NK-92 (cell line): Measurements from ENCODE around the gene PRDM2.

Source experiments
- DNase-seq: peaks from one replicate; lab custom pipeline; 2025; ENCODE audit not compliant: unreplicated experiment; lab: John Stamatoyannopoulos, UW

PRDM2 gene

DNA sequence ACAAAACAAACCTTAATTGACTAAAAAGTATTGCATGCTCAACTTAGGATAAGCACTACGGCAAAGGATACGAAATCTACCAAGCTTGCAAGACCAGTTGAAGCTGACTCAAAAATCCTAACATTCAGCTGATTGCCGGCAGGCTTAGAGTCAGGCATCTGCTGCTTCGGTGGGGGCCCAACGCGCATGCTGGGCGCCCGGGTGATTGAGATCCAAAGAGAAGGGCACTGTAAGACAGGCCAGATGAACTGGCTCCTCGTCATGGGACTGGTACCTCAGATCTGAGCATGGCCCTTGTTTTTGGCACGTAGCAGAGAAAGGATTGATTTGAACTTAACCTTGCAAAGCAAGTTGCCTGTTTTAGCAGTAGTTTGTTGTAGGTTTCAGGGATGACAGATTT is 86.6 kb downstream of the PRDM2 start:
- DNase-seq = no peak

DNA sequence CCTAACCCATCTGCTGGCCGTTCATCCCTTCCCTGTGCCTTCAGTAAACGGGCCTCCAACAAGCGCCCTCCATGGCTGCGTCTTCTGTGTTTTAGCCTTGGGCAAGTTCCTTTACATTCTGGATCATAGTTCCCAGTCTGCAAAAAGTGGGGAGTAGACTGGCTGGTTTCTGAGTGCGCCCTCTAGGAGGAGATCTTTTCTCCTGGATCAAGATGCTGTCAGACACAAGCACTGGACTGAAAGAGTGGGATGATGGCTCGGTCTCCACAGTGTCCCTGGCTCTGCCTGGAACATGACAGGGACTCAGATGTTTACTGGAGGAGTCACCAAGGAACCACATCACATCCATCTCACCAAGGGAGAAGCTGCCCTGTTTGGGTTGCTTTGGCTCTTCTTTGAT is 88.8 kb downstream of the PRDM2 start:
- no peak for DNase-seq

DNA sequence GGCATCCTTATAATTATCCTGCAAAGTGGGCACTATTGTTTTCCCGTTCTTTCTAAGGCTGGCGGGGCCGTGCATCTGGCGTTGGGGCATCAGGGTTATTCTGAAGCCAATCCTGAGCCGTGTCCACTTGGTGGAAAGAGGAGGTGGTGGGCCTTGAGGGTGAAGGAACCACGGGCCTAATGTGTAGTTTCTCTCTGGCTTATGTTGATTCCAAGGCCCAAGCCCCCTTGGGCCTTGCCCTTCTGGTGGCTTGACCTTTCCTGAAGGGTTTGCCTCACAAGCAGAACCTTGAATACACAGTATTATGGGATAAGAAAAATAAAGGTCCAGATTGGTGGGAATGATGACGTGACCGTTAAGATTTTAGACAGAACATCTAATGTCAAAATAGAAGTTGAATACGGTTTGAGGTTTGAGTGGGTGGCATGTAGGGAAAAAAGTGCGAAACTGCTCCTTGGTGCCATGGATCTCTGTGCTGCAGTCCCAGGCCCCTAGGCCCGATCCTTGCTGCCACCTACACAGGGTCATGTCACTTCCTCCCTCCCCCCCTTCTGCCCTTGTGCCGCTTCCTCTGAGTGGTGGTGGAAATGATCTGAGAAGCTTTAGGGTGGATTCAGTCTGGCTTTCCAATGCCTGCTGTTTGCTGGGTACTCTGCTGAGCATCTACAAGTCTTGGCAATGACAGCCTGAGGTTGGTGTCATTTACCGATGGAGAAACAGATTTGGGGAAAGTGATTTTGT is 90.5 kb downstream of the PRDM2 start:
- no peak for DNase-seq

DNA sequence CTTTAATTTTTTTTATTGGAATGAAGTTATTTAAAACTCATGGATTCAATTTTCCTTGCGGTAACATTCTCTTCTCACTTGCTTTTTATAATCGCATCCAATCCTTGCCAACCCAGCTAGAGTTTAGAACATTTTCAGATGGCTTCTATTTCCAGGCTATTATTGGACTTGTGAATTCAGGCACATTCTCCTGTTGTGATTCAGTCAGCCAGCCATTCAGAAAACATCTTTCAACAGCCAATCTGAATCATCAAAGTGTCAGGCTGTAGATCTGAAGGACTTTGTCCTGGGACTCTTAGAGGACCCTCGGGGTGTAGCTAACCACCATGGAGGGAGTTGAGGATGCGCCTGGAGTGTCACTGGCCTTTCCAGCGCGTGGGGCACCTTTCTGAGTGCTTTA is 92.4 kb downstream of the PRDM2 start:
- no peak for DNase-seq

DNA sequence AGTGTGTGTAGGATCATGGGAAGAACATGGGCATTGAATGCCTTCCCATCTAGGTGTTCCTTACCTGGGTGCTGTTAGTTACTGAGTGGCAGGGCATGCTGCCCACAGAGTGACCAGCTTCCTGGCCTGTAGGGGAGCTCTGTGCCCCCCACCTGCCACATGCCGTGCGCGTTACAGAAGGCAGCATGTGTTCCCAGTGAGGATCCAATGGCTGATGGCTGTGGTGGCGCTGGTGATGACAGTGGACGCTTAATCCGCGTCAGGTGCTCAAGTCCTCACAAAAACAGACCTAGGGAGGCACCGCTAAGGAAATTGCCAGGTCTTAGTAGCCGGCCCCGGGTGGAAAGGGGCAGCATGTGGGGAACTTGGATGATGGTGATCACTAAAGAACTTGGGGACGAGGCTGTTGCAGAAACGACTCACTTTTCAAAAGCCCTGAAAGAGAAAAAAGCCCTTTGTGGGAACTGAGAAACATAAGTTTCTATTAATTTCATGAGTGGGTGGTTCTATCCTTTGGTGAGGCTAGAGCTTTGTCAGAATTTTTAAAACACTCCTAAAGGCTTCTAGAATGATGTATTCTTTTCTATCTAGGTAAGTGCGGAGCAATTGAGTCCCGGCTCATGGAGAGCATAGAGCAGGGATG is 93.2 kb downstream of the PRDM2 start:
- no peak for DNase-seq

DNA sequence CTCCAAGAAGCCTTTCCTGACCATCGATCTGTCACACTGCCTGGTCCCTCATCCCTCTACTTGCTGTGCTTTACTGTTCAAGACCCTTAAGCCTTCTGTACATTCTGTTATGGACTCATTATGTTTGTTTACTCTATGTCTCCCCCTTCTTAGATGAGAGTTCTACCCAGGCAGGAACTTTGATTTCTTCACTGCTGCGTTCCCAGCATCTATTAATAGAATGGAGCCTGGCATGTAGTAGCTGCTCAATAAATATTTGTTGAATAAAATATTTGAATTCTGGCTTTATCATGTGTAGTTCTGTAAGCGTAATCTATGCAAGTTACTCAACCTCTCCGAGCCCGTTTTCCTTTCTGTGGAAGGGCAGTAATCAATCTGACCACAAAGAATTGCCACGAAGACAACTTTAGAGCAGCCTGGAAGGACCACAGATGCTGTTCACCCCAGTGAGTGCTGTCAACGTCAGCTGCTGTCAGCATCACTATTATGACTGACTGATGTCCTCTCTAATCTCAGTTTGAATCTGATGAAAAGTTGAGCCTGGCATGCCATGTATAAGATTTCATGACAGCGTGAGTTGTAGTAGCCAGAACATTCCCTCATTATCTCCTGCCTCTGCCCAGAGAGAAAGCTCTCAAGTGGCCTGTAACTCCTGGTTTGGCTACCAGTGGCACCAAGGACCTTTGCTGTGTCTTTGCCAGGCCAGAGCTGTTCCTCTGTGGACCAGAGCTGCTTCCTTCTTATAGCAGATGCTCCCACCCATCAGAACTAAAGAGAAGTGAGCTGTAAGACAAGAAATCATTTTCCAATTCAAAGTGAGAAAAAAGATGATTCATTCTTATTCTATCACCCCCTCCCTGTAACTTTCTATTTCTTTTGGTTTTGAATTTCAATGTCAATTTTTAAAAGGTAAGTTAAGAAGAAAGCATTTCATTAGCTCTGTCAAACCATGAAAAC is 94.5 kb downstream of the PRDM2 start:
- DNase-seq = no peak

DNA sequence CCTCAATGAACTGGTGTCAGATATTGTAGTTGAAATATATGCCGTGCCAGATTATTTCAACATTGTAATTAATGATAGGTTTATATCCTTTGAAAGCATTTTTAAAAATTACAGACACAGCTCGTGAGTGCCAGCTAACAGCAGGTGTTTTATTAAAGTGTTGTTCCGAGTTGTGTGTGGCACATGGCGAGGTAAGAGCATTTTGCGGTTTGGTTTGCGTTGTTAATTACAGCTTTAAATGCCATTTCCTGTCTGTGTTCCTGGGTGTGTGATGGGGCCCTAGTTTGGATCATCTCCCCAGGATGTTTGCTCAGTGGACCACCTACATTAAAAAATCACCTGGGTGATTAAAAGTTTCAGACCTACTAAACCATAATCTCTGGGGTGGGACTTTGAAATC is 97.4 kb downstream of the PRDM2 start:
- DNase-seq = no peak

DNA sequence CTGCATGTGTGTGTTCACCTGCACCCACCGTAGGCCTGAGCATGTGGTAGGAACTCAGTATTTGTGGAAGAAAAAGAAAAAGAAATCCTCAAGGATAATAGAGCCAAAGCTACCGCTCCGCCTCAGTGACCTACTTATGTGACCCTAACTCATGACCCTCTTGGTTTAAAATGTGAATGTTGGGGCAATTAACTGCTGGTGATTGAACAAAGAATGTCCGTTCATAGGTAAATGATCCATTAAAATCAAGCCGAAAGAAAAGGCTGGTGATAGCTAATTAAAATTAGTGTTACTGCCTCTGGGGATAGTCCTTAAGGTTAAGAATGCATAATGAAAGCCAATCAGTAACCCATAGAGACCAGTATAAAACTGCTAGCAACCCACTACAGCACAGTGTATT is 98.1 kb downstream of the PRDM2 start:
- no peak for DNase-seq

DNA sequence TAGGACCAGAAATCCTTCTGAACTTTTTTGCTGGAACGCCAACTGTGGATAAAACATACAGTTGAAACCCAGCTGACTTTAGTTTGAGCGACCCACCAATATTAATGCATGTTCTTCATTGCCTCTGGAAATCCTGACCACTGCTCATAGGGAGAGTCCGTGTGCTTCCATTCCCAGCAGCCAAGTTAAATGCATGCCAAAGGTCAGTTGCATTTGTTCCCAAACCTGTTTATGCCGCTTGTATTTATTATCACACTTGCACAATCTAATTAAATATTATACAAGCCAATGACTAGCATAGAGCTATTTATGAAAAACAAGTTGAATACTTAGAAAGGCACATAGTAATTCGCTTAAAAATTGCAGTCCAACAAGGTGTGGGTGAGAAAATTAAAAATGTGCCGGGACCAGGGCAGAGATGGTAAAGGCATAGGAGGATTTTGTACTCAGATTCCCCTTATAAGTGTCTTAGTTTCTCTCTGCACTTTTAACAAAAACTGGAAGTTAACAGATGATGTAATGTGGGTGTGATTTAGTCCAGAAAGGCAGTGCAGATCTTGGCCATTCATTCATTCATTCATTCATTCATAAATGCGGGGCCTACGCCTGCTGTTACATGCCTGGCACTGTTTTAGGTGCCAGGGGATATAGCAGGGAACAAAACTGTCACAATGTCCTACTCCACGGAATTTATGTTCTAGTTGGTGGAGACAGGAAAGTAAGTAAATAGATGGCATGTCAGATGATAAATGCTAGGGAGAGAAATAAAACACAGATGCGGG is 99.7 kb downstream of the PRDM2 start:
- no peak for DNase-seq

DNA sequence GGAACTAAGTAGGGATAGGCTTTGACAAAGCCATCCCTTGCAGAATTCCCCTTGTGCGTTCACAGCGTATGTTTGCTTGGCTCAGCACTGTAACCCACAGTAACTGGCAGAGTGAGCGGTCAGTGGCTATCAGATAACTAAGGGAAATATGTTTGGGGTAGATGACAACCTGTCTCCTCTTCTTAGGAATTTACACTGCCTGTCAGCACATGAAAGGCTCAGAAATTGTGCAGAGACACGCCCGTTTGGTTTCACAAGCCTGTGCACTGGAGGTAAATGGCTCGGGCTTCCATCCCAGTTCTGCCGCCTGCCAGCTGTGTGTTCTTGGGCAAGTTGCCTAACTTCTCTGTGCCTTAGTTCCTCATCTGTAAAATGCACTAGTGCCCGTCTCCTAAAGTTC is 101.2 kb downstream of the PRDM2 start:
- no peak for DNase-seq

DNA sequence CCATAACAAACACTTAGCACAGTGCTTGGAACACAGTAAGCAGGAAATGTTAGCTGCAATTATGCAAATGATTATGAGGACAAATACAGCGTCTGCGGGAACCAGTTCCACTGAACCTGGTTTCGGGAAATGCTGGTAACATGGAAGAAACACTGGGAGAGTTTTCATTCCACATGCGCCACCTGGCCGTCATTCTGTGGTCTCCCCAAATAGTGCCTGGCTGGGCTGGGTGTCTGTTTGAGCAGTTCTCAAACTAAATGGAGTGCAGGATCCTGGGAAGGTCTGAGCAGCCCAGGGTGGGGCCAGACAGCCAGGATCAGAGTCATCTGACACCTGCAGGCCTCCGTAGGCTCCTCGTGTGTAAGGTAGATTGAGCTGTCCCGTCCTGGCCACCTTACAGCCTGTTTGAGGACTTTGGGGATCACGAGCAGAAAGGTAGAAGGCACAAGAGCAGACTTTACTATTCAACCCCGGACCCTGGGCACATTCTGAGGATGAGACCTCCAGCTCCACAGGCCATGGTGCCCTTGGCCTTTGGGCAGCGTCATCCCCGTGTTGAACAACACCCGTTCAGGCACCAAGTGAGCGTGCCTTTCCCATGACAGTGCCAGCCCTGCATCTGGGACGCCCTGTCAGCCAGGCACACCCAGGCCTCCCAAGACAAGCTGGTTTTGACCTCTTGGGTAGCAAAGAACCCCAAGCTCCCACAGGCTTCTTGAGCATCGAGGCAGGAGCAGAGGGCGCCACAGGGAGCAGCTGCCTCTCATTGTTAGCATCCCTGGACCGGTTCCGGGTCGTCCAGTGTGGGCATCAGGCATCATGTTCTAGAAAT is 101.9 kb downstream of the PRDM2 start:
- no peak for DNase-seq

DNA sequence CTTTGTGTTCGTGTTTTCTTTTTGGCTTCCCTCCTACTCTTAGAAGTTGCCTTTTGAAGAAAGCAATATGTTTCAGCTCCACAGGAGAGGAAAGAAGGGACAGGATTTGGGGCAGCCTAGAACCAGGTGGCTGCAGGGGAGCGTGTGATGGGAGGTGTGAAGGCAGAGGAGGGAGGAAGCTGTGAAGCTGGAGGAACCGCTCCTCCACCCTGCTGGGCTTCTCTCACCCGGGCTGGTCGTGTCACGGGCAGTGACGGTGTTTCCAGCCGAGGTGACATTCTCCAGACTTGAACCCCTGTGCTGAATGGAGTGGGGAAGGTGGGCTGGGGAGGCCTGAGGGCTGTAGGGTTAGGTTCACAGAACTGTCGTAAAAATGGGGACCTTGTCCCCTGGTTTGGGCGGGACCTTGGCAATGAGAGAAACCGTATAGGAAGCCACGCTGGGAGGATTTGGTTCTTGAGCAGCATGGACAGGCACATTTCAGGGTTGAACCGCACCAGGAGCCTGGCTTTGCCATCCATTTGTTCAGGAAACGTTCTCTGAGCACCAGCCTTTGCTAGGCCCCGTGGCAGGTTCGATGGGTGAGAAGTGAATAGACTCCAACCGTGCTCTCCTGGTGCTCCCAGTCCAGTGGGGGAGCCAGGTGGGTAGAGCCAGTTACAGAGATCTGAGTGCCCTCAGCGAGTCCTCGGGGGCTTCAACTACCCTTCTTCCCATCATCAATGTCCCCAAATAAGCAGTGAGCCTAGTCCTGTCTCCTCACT is 103.0 kb downstream of the PRDM2 start:
- DNase-seq = no peak

DNA sequence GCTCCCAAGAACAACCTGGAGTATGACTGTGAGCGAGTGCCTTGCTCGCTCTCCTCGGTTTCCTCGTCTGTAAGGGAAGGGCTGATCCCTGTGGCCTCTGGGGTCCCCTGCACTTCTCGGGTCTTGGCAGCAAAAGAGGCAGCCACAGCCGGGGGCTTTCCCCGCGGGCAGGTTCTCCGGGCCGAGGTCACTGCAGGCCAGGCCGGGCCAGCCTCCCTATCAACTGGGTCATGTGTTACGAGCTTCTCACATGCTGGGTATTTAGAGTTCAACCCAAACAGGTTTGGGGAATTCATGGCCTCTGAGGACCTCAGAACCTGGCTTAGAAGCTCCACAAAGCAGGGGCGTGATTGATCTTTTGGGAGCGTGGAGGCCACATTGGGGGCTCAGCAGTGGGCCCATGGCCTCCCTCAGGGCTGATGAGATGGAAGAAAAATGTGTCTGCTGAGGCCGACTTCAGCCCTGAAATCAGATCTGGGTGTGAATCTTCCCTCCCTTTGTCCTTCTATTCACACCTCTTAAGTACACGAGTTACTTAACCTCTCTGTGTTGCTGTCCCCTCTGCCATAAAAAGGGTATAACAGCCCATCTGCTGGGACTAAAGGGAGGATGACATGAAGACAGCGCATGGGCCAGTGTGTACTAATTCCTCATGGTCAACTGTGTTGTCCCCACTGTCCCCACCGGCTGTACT is 103.7 kb downstream of the PRDM2 start:
- DNase-seq = no peak

DNA sequence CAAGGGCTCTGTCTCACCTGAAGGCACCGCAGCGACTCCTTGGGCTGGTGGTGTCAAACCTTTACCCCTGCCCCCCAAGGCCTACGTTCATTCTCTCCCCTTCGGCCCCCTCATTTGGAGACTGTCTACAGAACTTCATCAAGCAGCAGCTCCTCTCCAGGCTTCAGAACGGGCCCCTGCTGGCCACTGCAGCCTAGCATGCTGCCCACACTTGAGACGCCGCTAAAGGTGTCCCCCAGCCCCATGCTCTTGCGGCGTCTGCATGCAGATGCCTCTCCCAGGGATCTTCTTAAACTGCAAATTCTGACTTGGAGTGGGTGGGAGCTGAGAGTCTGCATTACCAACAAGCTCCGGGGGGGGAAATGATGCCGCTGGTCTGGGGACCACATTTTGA is 104.2 kb downstream of the PRDM2 start:
- DNase-seq = no peak

DNA sequence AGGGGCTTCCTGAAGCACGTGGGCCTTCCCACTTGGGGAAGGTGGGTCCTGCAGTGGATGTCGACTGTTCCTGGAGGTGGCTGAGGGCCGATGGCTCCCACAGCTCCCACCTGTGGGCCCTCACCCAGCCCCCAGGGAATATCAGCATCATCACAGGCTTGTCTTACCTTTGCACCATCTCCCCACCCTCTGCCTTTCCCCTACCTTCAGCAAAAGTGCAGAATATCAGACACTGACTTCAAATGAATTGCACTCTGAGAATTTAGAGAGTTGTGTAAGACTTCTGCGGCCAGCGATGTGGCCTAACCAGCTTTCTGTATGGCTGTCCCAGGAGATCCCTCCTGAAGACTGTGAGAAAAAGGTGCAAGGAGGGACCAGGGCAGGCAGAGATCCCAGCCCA is 105.4 kb downstream of the PRDM2 start:
- DNase-seq = no peak

DNA sequence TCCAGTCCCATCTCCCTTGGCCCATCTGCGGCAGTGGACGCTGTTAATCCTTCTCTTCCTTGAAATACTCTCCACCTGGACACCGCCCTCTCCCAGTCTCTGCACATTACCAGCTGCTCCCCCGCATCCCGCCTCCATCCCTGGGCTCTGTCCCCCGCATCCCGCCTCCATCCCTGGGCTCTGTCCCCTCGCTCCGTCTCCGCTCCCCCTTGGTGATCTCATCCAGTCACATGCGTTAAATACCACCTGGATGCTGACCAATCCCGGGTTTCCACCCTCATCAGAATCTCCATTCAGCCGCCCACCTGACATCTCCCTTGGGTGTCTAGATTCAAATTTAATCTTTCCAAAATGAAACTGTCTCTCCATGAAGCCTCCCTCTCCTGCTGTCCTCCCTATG is 106.1 kb downstream of the PRDM2 start:
- DNase-seq = no peak

DNA sequence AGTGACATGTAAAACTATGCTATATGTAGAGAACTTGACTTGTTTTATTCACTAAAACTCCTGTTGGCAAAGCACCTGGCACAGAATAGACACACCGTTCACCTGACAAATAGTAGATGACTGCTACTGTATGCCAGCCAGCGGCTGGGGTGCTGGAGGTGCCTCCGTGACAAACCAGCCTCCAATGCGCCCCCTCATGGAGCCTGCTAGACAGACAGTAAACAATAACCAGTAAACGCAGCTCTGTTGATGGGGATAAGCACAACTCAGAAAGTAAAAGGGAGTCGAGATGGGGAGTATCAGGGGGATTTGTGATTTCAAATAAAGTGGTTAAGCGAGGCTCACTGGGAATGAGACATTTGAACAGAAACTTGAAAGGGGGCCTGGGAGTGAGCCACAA is 107.2 kb downstream of the PRDM2 start:
- no peak for DNase-seq

DNA sequence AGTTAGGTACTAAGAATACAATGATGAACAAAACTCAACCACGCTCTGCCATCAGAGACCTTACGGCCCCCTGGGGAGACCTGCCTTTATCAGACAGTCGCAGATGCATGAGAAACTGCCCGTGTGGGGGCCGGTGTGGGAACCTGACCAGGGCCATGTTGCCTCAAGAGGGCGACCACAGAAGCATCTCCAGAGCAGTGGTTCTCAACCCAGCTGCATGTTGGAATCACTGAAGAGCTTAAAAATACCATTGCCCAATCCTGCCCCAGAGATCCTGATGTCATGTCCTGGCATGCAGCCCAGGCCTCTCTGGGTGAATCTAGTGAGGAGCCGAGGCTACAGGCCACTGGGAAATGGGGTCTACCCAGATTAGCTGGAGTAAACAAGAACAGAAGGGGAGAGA is 108.7 kb downstream of the PRDM2 start:
- no peak for DNase-seq
